Measurements from ENCODE around the gene ACAT2. TPM values are rescaled to one million over a fixed set of nuclear protein-coding genes. Genes with fewer than 3 reads are reported as not detected.

The ACAT2 gene
- total RNA-seq, 1 donor from 2014 or later, result 108 TPM

DNA sequence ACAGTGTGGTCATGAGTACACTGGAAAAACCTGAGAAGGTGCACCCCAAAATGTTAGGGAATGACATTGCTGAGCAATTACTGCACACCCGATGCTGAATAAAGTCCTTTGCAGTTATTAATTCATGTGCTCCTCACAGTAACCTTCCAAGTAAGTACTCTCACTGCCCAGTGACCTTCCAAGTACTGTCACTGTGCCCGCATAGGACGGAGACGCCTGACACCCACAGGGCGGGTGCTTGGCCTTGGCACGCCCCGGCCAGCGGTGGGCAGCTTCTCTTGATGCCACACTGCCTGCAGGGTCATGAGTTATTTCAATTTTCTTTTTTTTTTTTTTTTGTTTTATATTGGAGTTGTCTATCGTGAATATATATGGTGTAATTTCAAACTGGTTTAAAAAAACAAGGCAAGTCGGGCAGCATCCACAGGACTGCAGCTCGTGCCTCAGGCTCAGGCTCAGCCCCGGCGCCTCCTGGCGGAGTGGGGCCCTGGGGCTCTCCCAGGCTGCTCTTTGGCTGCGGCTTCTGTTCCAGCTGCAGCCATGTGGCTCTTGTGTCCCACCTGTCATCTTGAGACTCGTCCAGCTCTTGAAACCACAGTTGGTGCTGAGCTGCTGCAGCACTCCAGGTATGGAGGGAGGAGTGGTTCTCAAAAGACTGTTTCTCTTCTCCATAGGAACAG lies 65.3 kb downstream of the ACAT2 start:
- DNase-seq (ENCODE audit: low spot score), result no peak
- intact Hi-C loops (cut with micrococcal nuclease), result no loop called here
- Mint-ChIP-seq H3K36me3 (ENCODE audit: low read depth) (no peaks in the 10 kb centered on the region), H3K27me3 (ENCODE audit: low read depth) (peaks cover 7% of the 10 kb centered on the region), H3K4me1 (ENCODE audit: low read depth) (no peaks in the 10 kb centered on the region), H3K4me3 (ENCODE audit: low read depth) (no peak overlapping the region), H3K27ac (no peak overlapping the region), H3K9me3 (no peaks in the 10 kb centered on the region)

- H3K36me3 Mint-ChIP-seq (ENCODE audit: low read depth), result no peaks in the 10 kb centered on the region
- DNase-seq (ENCODE audit: low spot score), result no peak
- no peaks in the 10 kb centered on the region for H3K9me3 Mint-ChIP-seq
- no peak overlapping the region for H3K27ac Mint-ChIP-seq
- intact Hi-C loops (cut with micrococcal nuclease), result no loop called here
- no peak overlapping the region for H3K4me3 Mint-ChIP-seq (ENCODE audit: low read depth)
- peaks cover 7% of the 10 kb centered on the region for H3K27me3 Mint-ChIP-seq (ENCODE audit: low read depth)
- H3K4me1 Mint-ChIP-seq (ENCODE audit: low read depth), result no peaks in the 10 kb centered on the region
These were observed 66.2 kb downstream of the ACAT2 start for GRCh38 chr6:159828074-159828473.

Other genes starting within 250 kb of the ACAT2 start
- gene SOD2, start 68.8 kb upstream of the ACAT2 start, total RNA-seq, result 54.3 and 60.8 TPM in 2 replicates
- gene WTAP, start 34.5 kb upstream of the ACAT2 start, total RNA-seq, result 110 and 114 TPM in 2 replicates
- gene TCP1, start 27.6 kb downstream of the ACAT2 start, total RNA-seq, result 431 and 438 TPM in 2 replicates
- 96.0 and 101 TPM in 2 replicates for gene MRPL18, start 28.4 kb downstream of the ACAT2 start, total RNA-seq
- gene PNLDC1, start 38.2 kb downstream of the ACAT2 start, total RNA-seq, result 0.32 and 0.74 TPM in 2 replicates
- gene MAS1, start 128.9 kb downstream of the ACAT2 start, total RNA-seq, result not detected in 2 replicates
- 75.0 and 82.4 TPM in 2 replicates for gene IGF2R, start 207.0 kb downstream of the ACAT2 start, total RNA-seq

Data from activated T-helper 2 cell treated with anti-CD3 and anti-CD28 coated beads, Interferon-gamma antibody, Interleukin-2, Interleukin-4, amounts not matched to agents 10 μg/mL and 5 μg/mL and 100 μg/mL, durations not matched to agents 14 hours and 24 hours and 36 hours (primary cell).